Ascending aorta (tissue), 2 donors: ENCODE measurements around the gene LINC00632. TPM values are rescaled to one million over a fixed set of nuclear protein-coding genes. Genes with fewer than 3 reads are reported as not detected.

Experiments used
- DNase-seq, 2 donors: peaks; one replicate each; pipeline ENCODE4 v3.0.0-alpha.2; 2019; ENCODE audit warnings: low spot score in 2 of 2
- H3K27ac ChIP-seq, 2 donors: fragments of 200-600 bp; sonication (generic); one replicate each; pipeline ENCODE4 v1.5.1; 2016 to 2017; ENCODE audit warnings: mild to moderate bottlenecking in 1 of 2
- H3K27me3 ChIP-seq: fragments of 200-600 bp; sonication (generic); one replicate; pipeline ENCODE4 v1.5.1; 2017
- H3K36me3 ChIP-seq, 2 donors: fragments of 200-600 bp; sonication (generic); one replicate each; pipeline ENCODE4 v1.5.1; 2016
- H3K4me1 ChIP-seq, 2 donors: fragments of 200-600 bp; sonication (generic); one replicate each; pipeline ENCODE4 v1.5.1; 2016 to 2017; ENCODE audit warnings: mild to moderate bottlenecking in 1 of 2
- H3K4me3 ChIP-seq, 2 donors: fragments of 200-600 bp; sonication (generic); one replicate each; pipeline ENCODE4 v1.5.1; 2016 to 2017; ENCODE audit warnings: mild to moderate bottlenecking in 1 of 2
- H3K9me3 ChIP-seq, 2 donors: fragments of 200-600 bp; sonication (generic); one replicate each; pipeline ENCODE4 v1.5.1; 2016
- intact Hi-C: fragments of 100-400 bp; cut with DNase I; formaldehyde crosslinking; loops from one replicate; pipeline ENCODE4 v1.15.1; 2023
- total RNA-seq: library from RNA; depleted of rRNA; stranded (reverse); fragments of >200 nt; gene quantifications from one replicate; pipeline ENCODE4 v1.1.0, GENCODE V29; 2016
- TF ChIP-seq, protein P1 (sequence below), 3 experiments: fragments of 200-600 bp in 2 of 3; fragments of 450-650 bp in 1 of 3; sonication (generic) in 2 of 3; IDR thresholded peaks; one replicate each; pipeline ENCODE4 v1.5.1; 2016 to 2019; ENCODE audit warnings: antibody characterized with exemption in 3 of 3, mild to moderate bottlenecking in 1 of 3, moderate library complexity in 1 of 3

The LINC00632 gene
- total RNA-seq, 1 donor from 2014 or later, result 93.2 TPM

DNA sequence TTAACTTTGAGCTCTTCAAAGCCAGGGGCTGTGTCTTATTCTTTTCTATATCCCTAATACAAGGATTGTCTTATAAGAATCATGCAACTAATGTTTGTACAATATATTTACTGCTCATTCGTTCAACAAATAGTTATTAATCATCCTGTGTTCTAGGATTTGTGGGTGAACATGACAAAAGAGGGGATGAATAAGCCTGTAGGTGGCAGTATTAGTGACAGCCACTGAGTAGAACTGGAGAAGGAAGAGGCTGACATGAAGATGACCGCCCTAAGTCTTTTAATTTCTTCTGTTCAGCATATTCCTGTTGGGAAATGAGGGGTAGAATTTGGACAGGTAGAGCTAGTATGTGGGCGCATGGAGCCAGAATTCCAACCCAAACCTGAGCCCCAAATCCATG lies 11.9 kb upstream of the LINC00632 start:
- no peak for DNase-seq

DNA sequence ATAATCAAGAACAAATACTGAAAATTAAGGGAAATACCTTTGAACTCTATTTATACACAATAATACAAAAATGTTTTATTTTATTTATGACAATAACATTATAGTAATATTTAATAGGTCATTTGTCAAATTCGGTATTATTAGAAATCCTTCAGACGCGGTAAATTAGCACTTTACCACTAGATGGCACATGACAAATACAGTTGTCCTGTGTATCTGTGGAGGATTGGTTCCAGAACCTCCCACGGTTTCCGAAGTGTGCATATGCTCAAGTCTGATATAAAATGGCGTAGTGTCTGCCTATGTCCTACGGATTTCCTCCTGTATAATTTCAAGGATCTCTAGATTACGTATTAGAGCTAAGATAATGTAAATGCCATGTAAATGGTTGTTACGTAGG lies 8.1 kb upstream of the LINC00632 start:
- DNase-seq, result no peak
- intact Hi-C loops, result no loop called here
- Histone ChIP-seq H3K27me3 (no peaks in the 10 kb centered on the region), H3K4me1 (no peaks in the 10 kb centered on the region), H3K9me3 (no peaks in the 10 kb centered on the region), H3K27ac (no peak overlapping the region), H3K4me3 (no peak overlapping the region), H3K36me3 (no peaks in the 10 kb centered on the region)
- TF ChIP-seq, protein P1, sequence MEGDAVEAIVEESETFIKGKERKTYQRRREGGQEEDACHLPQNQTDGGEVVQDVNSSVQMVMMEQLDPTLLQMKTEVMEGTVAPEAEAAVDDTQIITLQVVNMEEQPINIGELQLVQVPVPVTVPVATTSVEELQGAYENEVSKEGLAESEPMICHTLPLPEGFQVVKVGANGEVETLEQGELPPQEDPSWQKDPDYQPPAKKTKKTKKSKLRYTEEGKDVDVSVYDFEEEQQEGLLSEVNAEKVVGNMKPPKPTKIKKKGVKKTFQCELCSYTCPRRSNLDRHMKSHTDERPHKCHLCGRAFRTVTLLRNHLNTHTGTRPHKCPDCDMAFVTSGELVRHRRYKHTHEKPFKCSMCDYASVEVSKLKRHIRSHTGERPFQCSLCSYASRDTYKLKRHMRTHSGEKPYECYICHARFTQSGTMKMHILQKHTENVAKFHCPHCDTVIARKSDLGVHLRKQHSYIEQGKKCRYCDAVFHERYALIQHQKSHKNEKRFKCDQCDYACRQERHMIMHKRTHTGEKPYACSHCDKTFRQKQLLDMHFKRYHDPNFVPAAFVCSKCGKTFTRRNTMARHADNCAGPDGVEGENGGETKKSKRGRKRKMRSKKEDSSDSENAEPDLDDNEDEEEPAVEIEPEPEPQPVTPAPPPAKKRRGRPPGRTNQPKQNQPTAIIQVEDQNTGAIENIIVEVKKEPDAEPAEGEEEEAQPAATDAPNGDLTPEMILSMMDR (IDR thresholded peaks at IDR 0.05), result peak in 2 of 3 experiments; percentile 29 to 38

More for the DNA sequence above, 11.9 kb upstream of the LINC00632 start:
- Histone ChIP-seq H3K4me3 (no peak overlapping the region), H3K4me1 (no peaks in the 10 kb centered on the region), H3K27me3 (no peaks in the 10 kb centered on the region), H3K27ac (no peak overlapping the region), H3K9me3 (no peaks in the 10 kb centered on the region), H3K36me3 (no peaks in the 10 kb centered on the region)
- TF ChIP-seq, protein P1 (IDR thresholded peaks at IDR 0.05), result no peak
- intact Hi-C loops, result loop anchor here (5.0 kb wide), 1 partner anchor 35 kb away; no protein-coding TSS in a partner anchor

DNA sequence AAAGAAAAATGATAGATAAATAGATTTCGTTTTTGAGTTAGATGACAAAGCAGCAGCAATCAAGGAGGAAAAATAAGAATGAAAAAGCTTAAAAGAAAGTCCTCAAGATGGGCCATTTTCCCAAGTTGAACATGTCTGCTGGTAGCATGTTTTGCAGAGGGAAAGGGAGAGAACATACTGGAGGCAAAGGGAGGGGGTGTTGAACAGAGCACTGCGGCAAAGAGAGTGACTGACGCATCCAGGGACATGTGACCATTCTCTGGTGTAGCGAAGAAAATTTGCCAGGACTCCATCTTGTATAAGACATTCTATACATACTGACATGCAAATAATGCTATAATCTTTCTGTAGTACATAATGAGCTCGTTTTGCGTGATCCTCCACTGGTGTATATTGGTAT lies 1.2 kb downstream of the LINC00632 start:
- intact Hi-C loops, result no loop called here
- DNase-seq, result no peak
- TF ChIP-seq, protein P1 (IDR thresholded peaks at IDR 0.05), result no peak
- Histone ChIP-seq H3K27ac (no peak overlapping the region), H3K9me3 (no peaks in the 10 kb centered on the region), H3K27me3 (no peaks in the 10 kb centered on the region), H3K36me3 (no peaks in the 10 kb centered on the region), H3K4me1 (no peaks in the 10 kb centered on the region), H3K4me3 (no peak overlapping the region)

DNA sequence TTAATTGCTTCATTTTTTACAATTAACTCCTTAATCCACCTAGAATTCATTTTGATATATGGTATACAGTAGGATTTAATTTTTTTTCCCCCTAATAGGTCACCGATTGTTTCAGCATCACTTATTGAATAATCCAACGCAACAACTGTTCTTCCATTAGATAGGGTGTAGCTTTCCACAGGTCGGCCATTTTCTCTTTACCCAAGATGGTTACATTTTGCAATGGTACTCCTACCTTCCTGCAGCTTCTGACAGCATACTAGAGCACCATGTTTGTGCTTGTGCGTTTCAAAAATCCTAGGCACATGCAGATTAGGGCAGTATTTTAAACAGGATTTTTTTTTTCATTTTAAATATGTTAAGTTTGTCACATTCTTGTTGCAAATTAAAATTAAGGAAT lies 2.3 kb downstream of the LINC00632 start:
- Histone ChIP-seq H3K27ac (no peak overlapping the region), H3K27me3 (no peaks in the 10 kb centered on the region), H3K4me3 (no peak overlapping the region), H3K9me3 (no peaks in the 10 kb centered on the region), H3K4me1 (no peaks in the 10 kb centered on the region), H3K36me3 (no peaks in the 10 kb centered on the region)
- DNase-seq, result no peak
- TF ChIP-seq, protein P1 (IDR thresholded peaks at IDR 0.05), result no peak
- intact Hi-C loops, result no loop called here

DNA sequence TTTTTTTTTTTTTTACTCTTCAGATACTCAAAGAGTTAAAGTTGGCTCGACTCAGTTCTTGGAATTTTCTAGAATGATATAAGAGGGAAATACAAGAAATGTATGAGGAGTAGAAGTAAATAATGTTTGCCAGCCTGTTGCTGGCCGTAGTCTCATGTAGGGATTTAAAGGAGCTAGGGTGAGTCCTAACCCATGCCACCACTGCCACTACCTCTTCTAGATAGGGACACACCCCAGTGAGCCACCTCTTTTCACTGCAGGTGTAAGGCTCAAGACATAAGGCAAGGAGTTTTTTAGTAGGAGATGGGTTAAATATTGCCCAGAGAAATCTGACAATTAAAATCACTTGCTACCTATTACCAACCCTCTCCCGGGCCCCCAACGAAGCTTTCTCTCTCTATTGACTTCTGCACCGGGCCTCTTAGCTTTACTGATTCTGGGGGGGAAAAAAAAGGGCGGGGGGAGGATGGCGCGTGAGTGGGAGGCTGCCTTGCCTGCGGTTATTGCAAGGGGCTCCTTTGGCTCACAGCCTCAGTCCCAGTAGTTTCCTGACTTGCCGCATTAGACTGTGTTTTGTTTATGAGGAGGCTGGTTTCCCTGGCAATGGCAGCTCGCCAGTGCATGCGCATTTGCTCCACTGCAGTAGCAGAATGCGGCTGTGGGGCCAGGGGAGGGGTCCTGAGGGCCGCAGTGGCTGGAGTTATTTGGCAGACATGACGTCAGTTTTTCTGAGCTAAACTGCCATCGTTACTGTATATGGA lies 3.0 kb downstream of the LINC00632 start:
- DNase-seq, result peak in 1 of 2 donors; percentile 67
- Histone ChIP-seq H3K27me3 (no peaks in the 10 kb centered on the region), H3K4me3 (peak overlapping the region; percentile 27 to 55), H3K4me1 (no peaks in the 10 kb centered on the region), H3K36me3 (no peaks in the 10 kb centered on the region), H3K27ac (no peak overlapping the region), H3K9me3 (no peaks in the 10 kb centered on the region)
- TF ChIP-seq, protein P1 (IDR thresholded peaks at IDR 0.05), result no peak
- intact Hi-C loops, result no loop called here
